Cardiac fibroblast (primary cell): Measurements from ENCODE around the gene SNCAIP.

Source experiments
- DNase-seq, 2 donors: peaks; one replicate each; pipeline versions ENCODE4 v3.0.0 to v3.0.0-alpha.2; 2010; ENCODE audit warnings: low read depth in 2 of 2
- H3K4me3 ChIP-seq, 2 donors: replicated peaks in 1 of 2; 1 replicate in 1 of 2; 2 replicates in 1 of 2; pipeline ENCODE4 v1.5.1; 2011; ENCODE audit warnings: low read depth in 2 of 2, low read length in 2 of 2, mild to moderate bottlenecking in 2 of 2, moderate library complexity in 1 of 2
- CTCF ChIP-seq: IDR thresholded peaks from one replicate; pipeline ENCODE4 v1.5.1; 2011; ENCODE audit warnings: low read depth, mild to moderate bottlenecking, low read length, inconsistent platforms

The SNCAIP gene

DNA sequence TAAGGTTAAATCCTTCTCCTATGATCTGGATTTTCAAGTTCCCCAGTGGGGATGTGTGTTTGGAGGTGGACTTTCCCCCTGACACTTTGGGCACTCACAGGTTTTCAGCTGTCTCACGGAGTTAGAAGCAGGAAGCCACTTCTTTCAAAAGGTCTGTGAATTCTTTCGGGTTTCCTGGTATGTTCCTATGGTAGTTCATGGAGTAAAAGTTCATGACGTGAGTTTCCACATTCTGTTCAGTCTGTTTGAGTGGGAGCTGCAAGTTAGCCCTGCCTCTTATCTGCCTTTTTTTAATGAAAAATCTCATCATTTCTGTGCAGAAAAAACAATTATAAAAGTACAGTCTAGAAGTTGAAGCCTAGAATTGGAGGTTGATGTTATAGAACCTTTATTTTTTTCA lies 24.9 kb upstream of the SNCAIP start:
- no peak for DNase-seq
- no peak overlapping the region for H3K4me3 ChIP-seq
- TF ChIP-seq CTCF, result no peak

DNA sequence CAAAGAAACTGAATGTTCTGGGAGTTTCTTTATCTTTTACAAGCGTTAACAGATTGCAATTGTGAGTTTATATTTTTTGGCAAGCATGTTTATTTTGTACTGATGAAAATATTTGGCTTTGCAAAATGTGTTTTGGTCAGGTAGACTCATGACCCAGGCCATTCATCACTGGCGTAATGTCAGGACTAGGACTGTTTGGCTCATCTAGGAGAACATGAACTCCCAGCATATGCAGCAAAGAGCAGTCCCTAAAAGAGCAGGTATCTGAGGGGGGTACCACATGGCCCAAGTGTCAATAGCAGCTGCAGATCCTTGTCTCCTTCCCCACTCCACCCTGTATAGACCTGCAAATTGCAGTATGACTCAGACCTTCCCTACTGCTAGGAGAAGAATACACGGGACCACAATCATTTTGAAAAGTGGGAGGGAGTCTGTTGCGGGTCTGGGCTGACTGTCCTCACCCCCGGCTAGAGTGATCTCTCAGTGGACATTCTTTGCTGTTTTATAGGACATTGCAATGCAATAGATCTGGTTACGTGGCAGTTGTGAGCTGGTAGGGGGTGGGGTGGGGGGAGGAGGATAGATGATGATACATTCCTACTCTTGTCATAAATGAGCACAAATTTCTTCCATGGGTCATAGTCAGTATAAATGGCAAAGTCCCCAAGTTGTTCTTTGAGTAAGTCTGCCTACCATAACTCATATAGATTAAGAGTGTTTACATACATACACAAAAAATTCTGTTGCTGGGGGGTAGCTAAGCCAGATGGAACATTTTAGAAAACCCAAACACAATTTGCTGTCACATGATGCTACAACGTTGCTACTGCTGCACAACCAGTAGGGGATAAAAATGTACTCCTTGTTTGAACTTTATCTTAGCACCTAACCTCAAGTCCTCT lies 20.8 kb upstream of the SNCAIP start:
- no peak for TF ChIP-seq CTCF
- no peak for DNase-seq
- no peak overlapping the region for H3K4me3 ChIP-seq

- peak in 1 of 2 donors; percentile 17 for DNase-seq
- H3K4me3 ChIP-seq, result no peak overlapping the region
- TF ChIP-seq CTCF, result no peak
Measured at GRCh38 chr5:122292332-122292731, 19.7 kb upstream of the SNCAIP start.

- H3K4me3 ChIP-seq, result no peak overlapping the region
- peak; percentile 14 to 18 for DNase-seq
- no peak for TF ChIP-seq CTCF
Measured at GRCh38 chr5:122295138-122295537, 16.9 kb upstream of the SNCAIP start.

GRCh38 chr5:122296871-122297270 lies 15.2 kb upstream of the SNCAIP start:
- no peak for DNase-seq
- no peak overlapping the region for H3K4me3 ChIP-seq

GRCh38 chr5:122297587-122298298 lies 14.3 kb upstream of the SNCAIP start:
- no peak overlapping the region for H3K4me3 ChIP-seq
- TF ChIP-seq CTCF, result no peak
- no peak for DNase-seq

More at GRCh38 chr5:122296871-122297270, 15.2 kb upstream of the SNCAIP start:
- no peak for TF ChIP-seq CTCF
